Measurements from ENCODE around the gene MAPK8IP3. TPM values are rescaled to one million over a fixed set of nuclear protein-coding genes. Genes with fewer than 3 reads are reported as not detected.

The MAPK8IP3 gene
- total RNA-seq, result 23.4 and 26.4 TPM in 2 replicates

GRCh38 chr16:1705688-1706385 is at the start of gene MAPK8IP3:
Gene MAPK8IP3, plus strand, starts transcription at chr16:1706195. Its CDS starts 145 bp downstream, at chr16:1706340.

GRCh38 chr16:1677942-1678499 is 28.0 kb upstream of the MAPK8IP3 start, which contains the start of gene JPT2:
Gene JPT2, plus strand, starts transcription at chr16:1678279. Its CDS starts 34 bp downstream, at chr16:1678313.

GRCh38 chr16:1771188-1771863 is 65.3 kb downstream of the MAPK8IP3 start, which contains the start of gene NME3:
Gene NME3, minus strand, starts transcription at chr16:1771543. Its CDS starts 9 bp downstream, at chr16:1771534.

GRCh38 chr16:1772362-1772907 is 66.4 kb downstream of the MAPK8IP3 start, which contains the start of gene EME2:
Gene EME2, plus strand, starts transcription at chr16:1772810. Its CDS starts 418 bp downstream, at chr16:1773228.

GRCh38 chr16:1772908-1773702 is 67.1 kb downstream of the MAPK8IP3 start, which contains the start of gene MRPS34:
Gene MRPS34, minus strand, starts transcription at chr16:1773134. Its CDS starts 15 bp downstream, at chr16:1773119.

GRCh38 chr16:1782408-1783264 is 76.6 kb downstream of the MAPK8IP3 start, which contains the start of the genes NUBP2 and SPSB3:
Gene NUBP2, plus strand, starts transcription at chr16:1782960. Its CDS starts 61 bp downstream, at chr16:1783021.
Gene SPSB3, minus strand, starts transcription at chr16:1782571. Its CDS starts 1,088 bp downstream, at chr16:1781483.

GRCh38 chr16:1793578-1794220 is 87.7 kb downstream of the MAPK8IP3 start, which contains the start of gene IGFALS:
Gene IGFALS, minus strand, starts transcription at chr16:1793705. Its CDS starts 53 bp downstream, at chr16:1793652.

Other genes starting within 250 kb of the MAPK8IP3 start
- gene CLCN7, start 231.2 kb upstream of the MAPK8IP3 start, total RNA-seq, result 40.9 and 60.6 TPM in 2 replicates
- not detected in 2 replicates for gene PTX4, start 217.3 kb upstream of the MAPK8IP3 start, total RNA-seq
- gene TELO2, start 212.8 kb upstream of the MAPK8IP3 start, total RNA-seq, result 14.0 and 15.9 TPM in 2 replicates
- gene TMEM204, start 172.5 kb upstream of the MAPK8IP3 start, total RNA-seq, result 15.0 and 36.7 TPM in 2 replicates
- gene IFT140, start 94.1 kb upstream of the MAPK8IP3 start, total RNA-seq, result 21.4 and 26.3 TPM in 2 replicates
- gene CRAMP1, start 93.8 kb upstream of the MAPK8IP3 start, total RNA-seq, result 5.5 and 6.4 TPM in 2 replicates
- gene JPT2, start 27.9 kb upstream of the MAPK8IP3 start, total RNA-seq, result 52.0 and 75.0 TPM in 2 replicates
- 80.9 and 93.5 TPM in 2 replicates for gene NME3, start 65.3 kb downstream of the MAPK8IP3 start, total RNA-seq
- gene EME2, start 66.6 kb downstream of the MAPK8IP3 start, total RNA-seq, result 5.5 and 8.2 TPM in 2 replicates
- gene MRPS34, start 66.9 kb downstream of the MAPK8IP3 start, total RNA-seq, result 88.3 and 95.2 TPM in 2 replicates
- gene SPSB3, start 76.4 kb downstream of the MAPK8IP3 start, total RNA-seq, result 40.6 and 43.5 TPM in 2 replicates
- gene NUBP2, start 76.8 kb downstream of the MAPK8IP3 start, total RNA-seq, result 111 and 136 TPM in 2 replicates
- not detected in 2 replicates for gene IGFALS, start 87.5 kb downstream of the MAPK8IP3 start, total RNA-seq
- 78.4 and 81.5 TPM in 2 replicates for gene HAGH, start 120.6 kb downstream of the MAPK8IP3 start, total RNA-seq
- gene FAHD1, start 121.0 kb downstream of the MAPK8IP3 start, total RNA-seq, result 126 and 137 TPM in 2 replicates
- gene MEIOB, start 166.0 kb downstream of the MAPK8IP3 start, total RNA-seq, result under 0.01 and 0.30 TPM in 2 replicates
- not detected in 2 replicates for gene HS3ST6, start 212.2 kb downstream of the MAPK8IP3 start, total RNA-seq
- gene MSRB1, start 237.0 kb downstream of the MAPK8IP3 start, total RNA-seq, result 6.5 and 8.1 TPM in 2 replicates
- gene RPL3L, start 248.5 kb downstream of the MAPK8IP3 start, total RNA-seq, result not detected in 2 replicates

Measured in epithelial cell of umbilical artery (primary cell).